ENCODE results near the gene PEPD. TPM values are rescaled to one million over a fixed set of nuclear protein-coding genes. Genes with fewer than 3 reads are reported as not detected.
A peak's percentile ranks its signal among the peaks of the same experiment; 100 is the strongest.

The PEPD gene
- polyA plus RNA-seq, 3 donors, result 61.5 to 218 (median 171) TPM

DNA sequence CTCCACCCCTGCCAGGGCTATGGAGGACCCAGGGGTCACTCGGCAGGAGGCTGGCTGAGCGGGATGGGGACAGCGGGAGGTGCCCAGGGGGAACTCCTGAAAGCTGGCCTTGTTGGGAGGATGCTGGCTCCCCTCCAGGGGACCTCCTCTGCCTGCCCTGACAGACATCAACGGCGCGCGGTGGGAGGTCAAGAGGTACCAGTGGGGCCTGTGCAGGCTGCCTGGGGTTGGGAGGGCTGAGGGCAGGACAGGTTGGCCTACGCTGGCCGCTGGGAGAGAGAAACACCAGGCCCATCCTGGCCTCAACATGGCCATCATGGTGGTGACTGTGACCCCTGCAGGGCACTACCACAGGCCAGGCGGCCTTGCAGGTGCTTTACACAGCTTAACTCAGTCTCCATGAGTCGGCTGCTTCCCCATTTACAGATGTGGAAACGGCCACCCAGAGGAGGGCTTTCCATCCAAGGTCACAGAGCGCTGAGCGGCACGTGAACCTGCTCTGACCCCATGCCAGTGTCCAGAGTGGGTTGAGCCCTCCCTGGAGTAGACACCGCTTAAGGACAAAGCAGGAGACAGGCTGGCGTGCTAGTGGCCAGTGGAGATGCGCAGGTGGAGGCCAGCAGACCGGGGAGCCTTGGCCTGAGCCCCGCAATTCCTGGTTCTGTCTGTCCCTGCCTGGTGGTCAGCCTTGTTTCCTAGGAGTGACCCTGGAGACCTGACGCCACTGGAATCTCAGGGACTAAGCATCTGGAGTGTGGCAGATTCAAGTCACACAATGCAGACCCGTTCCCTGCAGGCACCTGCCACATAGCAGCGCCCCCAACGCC, 120.5 kb downstream of the PEPD start:
- Histone ChIP-seq H3K27ac (ENCODE audit: low read depth in 1 of 2, low read length in 2 of 2) (no peak overlapping the region), H3K4me3 (replicated peaks in 1 of 3; ENCODE audit: low read depth in 2 of 3, low read length in 3 of 3) (no peak overlapping the region), H3K27me3 (ENCODE audit: control insufficient read depth in 2 of 2, insufficient read depth in 2 of 2, low read length in 2 of 2) (no peaks in the 10 kb centered on the region), H3K79me2 (ENCODE audit: insufficient read depth, low read length) (no peaks in the 10 kb centered on the region), H3K4me1 (ENCODE audit: control insufficient read depth in 1 of 2, insufficient read depth in 2 of 2, low read length in 2 of 2) (peaks cover 42 to 44% of the 10 kb centered on the region in 2 donors), H3K36me3 (replicated peaks in 1 of 2; ENCODE audit: control insufficient read depth in 1 of 2, insufficient read depth in 2 of 2, low read length in 2 of 2) (no peaks in the 10 kb centered on the region), H3K9me3 (replicated peaks in 1 of 2; ENCODE audit: control insufficient read depth in 1 of 2, insufficient read depth in 1 of 2, low read length in 2 of 2) (no peaks in the 10 kb centered on the region), H3K9ac (ENCODE audit: insufficient read depth, low read length, poor library complexity, severe bottlenecking) (no peak overlapping the region), H2AFZ (ENCODE audit: insufficient read depth, low read depth, low read length, poor library complexity, severe bottlenecking) (no peak overlapping the region), H4K20me1 (ENCODE audit: insufficient read depth, low read length) (no peaks in the 10 kb centered on the region), H3K4me2 (replicated peaks; ENCODE audit: extremely low read depth, low read length, poor library complexity, severe bottlenecking) (no peak overlapping the region)
- H3K27ac Mint-ChIP-seq, result peak overlapping the region in 1 of 7 donors; percentile 68
- no peak for DNase-seq
- WGBS (ENCODE audit: insufficient coverage), result 86% methylated on average over 23 of the region's 24 CpGs
- peaks cover 44% of the 10 kb centered on the region for H3K4me1 Mint-ChIP-seq
- intact Hi-C loops (cut with micrococcal nuclease), result loop anchor here (10.0 kb wide), 2 partner anchors 96 to 256 kb away; partner anchors contain the start of gene CEBPA (in 2 of the 2)
- H3K9me3 Mint-ChIP-seq, result no peaks in the 10 kb centered on the region
- TF ChIP-seq, protein P1, sequence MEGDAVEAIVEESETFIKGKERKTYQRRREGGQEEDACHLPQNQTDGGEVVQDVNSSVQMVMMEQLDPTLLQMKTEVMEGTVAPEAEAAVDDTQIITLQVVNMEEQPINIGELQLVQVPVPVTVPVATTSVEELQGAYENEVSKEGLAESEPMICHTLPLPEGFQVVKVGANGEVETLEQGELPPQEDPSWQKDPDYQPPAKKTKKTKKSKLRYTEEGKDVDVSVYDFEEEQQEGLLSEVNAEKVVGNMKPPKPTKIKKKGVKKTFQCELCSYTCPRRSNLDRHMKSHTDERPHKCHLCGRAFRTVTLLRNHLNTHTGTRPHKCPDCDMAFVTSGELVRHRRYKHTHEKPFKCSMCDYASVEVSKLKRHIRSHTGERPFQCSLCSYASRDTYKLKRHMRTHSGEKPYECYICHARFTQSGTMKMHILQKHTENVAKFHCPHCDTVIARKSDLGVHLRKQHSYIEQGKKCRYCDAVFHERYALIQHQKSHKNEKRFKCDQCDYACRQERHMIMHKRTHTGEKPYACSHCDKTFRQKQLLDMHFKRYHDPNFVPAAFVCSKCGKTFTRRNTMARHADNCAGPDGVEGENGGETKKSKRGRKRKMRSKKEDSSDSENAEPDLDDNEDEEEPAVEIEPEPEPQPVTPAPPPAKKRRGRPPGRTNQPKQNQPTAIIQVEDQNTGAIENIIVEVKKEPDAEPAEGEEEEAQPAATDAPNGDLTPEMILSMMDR (IDR thresholded peaks at IDR 0.05), result no peak
- H3K4me3 Mint-ChIP-seq, result no peak overlapping the region
- peaks cover 6 to 8% of the 10 kb centered on the region in 2 donors for H3K36me3 Mint-ChIP-seq
- peaks cover 0 to 7% (median 0%) of the 10 kb centered on the region in 3 donors for H3K27me3 Mint-ChIP-seq (ENCODE audit: low read depth in 3 of 3)

DNA sequence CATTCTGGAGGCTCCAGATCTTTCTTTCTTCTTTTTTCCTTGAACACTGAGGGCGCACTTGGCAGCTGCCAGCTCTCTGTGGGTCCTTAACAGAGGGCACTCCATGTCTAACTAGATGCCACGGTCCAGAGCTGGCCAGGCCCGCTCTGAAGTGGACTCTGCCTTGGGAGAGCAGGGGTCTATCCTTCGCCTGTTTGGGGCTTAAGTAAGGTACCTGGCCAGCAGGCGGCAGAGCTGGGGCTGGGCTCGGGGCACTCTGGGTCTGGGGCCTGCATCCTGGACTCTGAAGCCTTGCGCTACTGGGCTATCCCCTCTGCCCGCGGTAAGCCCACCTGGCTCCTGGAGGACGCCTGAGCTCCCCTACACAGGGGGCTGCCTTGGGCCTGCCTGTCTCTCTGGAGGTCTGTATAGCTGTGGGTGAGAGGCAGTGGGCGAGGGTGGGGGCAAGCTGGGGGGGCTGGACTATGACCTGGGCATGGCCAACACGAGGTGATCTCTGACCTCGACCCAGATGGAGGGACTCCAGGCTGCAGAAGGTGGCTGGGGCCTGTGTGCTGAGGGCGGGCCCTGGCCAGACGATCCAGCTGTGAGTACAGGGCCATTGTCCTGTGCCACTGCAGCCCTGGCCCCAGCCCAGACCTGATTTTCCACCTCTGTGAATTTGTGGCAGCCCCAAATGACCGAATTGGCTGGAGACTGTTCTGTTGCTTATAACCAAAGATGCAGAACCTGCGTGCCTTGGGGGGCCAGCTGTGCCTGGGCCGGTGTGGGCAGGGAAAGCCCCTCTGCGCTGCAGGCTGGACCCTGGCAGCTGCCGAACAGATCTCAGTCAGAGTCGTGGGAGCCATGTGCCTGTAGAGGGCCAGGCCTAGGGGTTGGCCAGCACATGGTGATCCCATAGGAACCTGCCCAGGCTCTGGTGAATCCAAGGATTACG, 121.6 kb downstream of the PEPD start:
- H3K4me3 ChIP-seq (replicated peaks in 1 of 3; ENCODE audit: low read depth in 2 of 3, low read length in 3 of 3), result no peak overlapping the region
- no peaks in the 10 kb centered on the region for H3K27me3 ChIP-seq (ENCODE audit: control insufficient read depth in 2 of 2, insufficient read depth in 2 of 2, low read length in 2 of 2)
- no peak for DNase-seq
- H3K4me2 ChIP-seq (replicated peaks; ENCODE audit: extremely low read depth, low read length, poor library complexity, severe bottlenecking), result no peak overlapping the region
- no peak overlapping the region for H2AFZ ChIP-seq (ENCODE audit: insufficient read depth, low read depth, low read length, poor library complexity, severe bottlenecking)
- H4K20me1 ChIP-seq (ENCODE audit: insufficient read depth, low read length), result no peaks in the 10 kb centered on the region
- H3K4me1 ChIP-seq (ENCODE audit: control insufficient read depth in 1 of 2, insufficient read depth in 2 of 2, low read length in 2 of 2), result peaks cover 43 to 46% of the 10 kb centered on the region in 2 donors
- intact Hi-C loops (cut with micrococcal nuclease), result loop anchor here (10.0 kb wide), 2 partner anchors 95 to 255 kb away; partner anchors contain the start of gene CEBPA (in 2 of the 2)
- no peak overlapping the region for H3K27ac Mint-ChIP-seq
- H3K27ac ChIP-seq (ENCODE audit: low read depth in 1 of 2, low read length in 2 of 2), result no peak overlapping the region
- no peaks in the 10 kb centered on the region for H3K9me3 ChIP-seq (replicated peaks in 1 of 2; ENCODE audit: control insufficient read depth in 1 of 2, insufficient read depth in 1 of 2, low read length in 2 of 2)
- peaks cover 0 to 7% (median 0%) of the 10 kb centered on the region in 3 donors for H3K27me3 Mint-ChIP-seq (ENCODE audit: low read depth in 3 of 3)
- H3K9me3 Mint-ChIP-seq, result no peaks in the 10 kb centered on the region
- peaks cover 44% of the 10 kb centered on the region for H3K4me1 Mint-ChIP-seq
- TF ChIP-seq, protein P1 (IDR thresholded peaks at IDR 0.05), result no peak
- 94% methylated on average over 17 of the region's 22 CpGs for WGBS (ENCODE audit: insufficient coverage)
- no peak overlapping the region for H3K4me3 Mint-ChIP-seq
- no peaks in the 10 kb centered on the region for H3K79me2 ChIP-seq (ENCODE audit: insufficient read depth, low read length)
- no peaks in the 10 kb centered on the region for H3K36me3 ChIP-seq (replicated peaks in 1 of 2; ENCODE audit: control insufficient read depth in 1 of 2, insufficient read depth in 2 of 2, low read length in 2 of 2)
- H3K9ac ChIP-seq (ENCODE audit: insufficient read depth, low read length, poor library complexity, severe bottlenecking), result no peak overlapping the region
- H3K36me3 Mint-ChIP-seq, result peaks cover 4 to 5% of the 10 kb centered on the region in 2 donors
